ENCODE measurements around the gene UNC93A.
"Not testable (repeated sequence)": the region's sequence is repeated elsewhere in the genome, so short reads cannot be mapped to it uniquely, and the experiment has no call there.

Gene UNC93A

DNA sequence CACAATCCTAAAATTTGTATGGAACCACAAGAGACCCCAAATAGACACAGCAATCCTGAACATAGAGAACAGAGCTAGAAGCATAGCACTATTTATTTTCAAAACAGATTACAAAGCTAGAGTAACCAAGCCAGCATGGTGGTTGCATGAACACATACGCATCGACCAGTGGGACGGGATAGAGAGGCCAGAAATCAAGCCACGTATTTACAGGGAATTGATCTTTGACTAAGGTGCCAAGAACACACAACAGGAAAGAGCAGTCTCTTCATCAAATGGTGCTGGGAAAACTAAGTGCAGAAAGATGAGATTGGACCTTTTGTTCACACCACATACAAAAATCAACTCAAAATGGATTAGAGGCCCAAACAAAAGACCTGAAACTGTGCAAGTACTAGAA lies 54.8 kb downstream of the UNC93A start:
- DNase-seq, result no peak

DNA sequence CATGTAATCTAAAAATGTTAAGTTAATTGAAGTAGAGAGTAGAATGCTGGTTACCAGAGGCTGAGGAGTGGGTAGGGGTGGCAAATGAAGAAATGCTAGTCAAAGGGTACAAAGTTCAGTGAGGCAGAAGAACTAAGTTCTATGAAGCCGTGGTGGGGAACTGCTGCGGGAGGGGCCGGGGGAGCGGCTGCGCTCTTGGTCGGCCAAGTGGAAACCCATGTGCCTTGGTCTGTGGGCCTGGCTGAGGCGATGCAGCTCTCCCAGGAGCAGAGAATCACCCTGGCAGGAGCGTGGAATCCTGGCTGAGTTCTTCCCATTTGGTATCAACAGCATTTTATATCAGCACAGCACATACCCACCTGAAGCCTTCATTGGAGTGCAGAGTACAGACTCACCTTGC lies 56.1 kb downstream of the UNC93A start:
- DNase-seq, result no peak

DNA sequence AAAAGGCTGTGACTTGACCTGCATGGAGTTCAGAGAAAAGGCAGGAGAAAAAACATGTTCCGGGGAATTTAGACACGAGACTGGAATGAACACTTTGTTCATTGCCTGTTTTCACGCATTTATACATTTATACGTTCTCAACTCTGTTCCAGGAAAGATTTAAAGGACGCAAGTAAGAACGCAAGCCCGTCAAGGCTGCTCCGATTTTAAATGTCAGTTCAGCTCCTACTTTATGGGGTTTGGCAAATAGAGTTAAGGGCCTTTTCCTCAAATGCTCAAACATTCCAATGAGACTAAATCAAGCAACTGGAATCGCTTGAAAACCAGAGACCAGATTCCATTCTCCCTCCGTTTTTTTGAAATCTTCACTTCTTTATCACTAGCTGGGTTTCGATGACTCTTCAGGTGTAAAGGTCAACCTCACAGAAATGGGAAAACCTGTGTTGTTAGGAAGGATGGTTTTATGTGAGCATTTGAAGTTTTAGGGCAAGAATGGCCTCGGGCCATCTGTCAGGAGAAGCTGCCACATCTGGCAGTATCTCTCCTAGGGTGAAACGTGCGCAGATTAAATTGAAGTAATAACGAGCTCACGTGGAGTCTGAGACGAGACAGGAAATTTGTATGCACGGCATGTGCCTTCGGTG lies 58.6 kb downstream of the UNC93A start:
- no peak for DNase-seq

GRCh38 chr6:167350275-167350696 lies 59.2 kb downstream of the UNC93A start:
- no peak for DNase-seq

DNA sequence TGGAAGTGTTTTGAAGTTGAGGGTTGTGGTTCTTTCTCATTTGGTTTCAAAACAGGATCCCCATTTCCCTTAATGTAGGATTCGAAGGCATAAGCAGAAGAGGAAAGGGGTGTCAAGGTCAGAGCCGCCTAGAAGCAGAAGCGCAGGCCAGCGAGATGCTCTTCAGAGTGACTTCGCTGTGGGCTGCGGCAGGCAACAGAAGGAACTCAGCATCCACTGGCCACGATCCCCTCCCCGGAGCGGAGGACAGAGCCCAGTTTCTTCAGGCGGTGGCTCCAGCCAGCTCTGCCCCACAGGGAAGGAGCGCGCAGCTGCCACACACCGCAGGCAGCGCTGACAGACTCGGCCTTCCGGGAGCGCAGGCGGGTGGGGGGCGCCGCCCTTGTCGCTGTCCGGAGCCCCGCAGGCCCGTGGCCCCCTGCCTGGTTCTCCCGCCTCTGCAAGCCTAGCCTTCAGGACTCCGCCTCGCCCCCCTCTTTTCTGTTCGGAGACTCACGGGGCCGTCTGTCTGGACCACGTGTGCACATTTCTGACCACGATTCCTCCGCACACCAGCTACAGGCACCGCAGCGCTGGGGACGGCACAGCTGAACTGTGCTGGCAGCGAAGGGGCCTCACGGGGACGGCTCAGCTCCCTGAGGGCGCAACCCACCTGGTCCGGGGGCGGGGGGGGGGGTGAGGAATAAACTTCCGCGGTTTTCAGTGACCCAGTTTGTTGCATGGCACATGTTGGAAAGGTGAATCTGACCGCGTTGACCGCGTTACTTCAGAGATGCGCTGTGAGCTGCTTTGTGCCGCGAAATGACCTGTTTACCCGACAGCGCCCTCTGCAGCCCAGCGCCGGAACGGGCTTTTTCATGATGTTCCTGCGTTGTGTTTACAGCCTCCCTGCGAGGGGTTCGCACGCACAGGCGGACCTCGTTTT lies 59.9 kb downstream of the UNC93A start:
- peak; percentile 95 for DNase-seq

DNA sequence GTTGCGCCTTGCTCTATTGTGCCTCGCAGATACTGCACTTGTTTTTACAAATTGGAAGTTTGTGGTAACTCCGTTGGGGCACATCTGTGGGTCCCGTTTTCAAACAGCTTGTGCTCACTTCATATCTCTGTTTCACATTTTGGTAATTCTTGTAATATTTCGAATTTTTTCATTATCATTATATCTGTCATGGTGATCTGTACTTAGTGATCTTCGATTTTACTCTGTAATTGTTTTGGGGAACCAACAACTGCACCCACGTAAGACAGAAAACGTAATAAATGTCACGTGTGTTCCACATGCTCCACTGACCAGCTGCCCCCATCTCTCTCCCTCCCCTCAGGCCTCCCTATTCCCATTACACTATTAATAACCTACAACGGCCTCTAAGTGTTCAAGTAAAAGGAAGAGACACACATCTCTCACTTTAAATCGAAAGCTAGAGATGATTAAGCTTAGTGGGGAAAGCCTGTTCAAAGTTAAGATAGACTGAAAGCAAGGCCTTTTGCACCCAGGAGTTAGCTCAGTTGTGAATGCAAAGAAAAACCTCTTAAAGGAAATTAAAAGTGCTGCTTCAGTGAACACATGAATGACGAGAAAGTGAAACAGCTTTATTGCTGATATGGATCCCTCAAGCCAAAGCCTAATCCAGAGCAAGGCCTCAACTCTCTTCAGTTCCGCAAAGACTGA lies 60.7 kb downstream of the UNC93A start:
- peak; percentile 74 for DNase-seq

DNA sequence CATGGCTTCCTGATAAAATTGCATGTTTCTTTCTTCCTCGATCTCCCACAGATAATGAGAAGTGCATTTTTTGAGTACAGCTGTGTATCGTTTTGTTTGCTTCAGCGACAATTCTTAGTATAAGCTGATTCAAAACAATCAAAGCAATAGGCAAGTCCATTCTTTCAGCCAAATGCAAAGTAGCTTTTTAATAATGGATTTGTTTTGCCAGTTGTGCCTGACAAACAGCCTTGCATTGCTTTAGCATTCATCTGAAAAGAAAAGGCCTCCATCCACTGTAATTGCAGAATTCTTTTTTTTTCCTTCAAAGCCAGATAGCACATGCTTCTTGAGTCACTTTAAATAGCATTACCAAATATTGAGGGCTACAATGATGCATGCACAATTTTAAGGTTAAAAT lies 65.8 kb downstream of the UNC93A start:
- no peak for DNase-seq

DNA sequence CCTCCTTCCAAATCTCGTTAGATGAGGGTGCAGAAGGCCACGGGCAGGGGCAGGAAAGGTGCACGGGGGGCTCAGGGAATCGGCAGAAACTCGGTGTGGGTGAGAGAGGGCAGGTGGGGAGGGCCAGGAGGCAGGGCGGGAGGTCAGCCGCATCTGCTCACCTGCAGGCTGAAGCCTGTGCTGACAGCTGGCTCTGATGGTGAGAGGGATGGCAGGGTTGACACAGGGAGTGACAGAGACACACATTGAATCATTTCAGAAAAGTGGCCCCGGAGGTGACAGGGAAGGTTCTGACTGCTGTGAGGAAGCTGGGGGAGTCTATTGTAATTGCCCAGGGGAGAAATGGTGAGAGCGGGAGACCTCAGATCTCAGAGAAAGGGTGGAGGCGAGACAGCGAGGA lies 67.3 kb downstream of the UNC93A start:
- DNase-seq, result not testable (repeated sequence)

DNA sequence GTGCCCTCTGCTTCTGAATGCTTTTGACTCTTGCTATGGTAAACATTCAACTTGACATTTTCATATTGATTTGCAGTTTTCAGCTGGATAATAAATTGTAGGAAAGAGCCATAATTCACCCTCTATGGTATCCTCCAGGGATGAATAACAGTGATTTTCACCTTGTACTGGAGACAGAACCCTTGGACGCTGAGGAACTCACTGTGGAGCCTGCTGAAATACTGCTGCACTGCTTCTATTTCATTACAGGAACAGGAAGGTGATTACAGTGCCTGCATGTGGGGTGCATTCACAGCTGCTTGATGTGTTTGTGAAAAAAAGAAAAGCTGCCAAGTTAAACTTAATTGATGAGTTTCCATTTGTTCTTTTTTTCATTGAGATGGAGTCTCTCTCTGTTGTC lies 70.1 kb downstream of the UNC93A start:
- DNase-seq, result not testable (repeated sequence)

Measured in activated CD4-positive, alpha-beta T cell treated with anti-CD3 and anti-CD28 coated beads, Interleukin-2, Interleukin-6, amounts not matched to agents 100 ng/mL and 50 ng/mL, durations not matched to agents 16 hours and 8 hours (primary cell).